OCI-LY7 (cell line): ENCODE data around the gene AKR1C8. TPM values are rescaled to one million over a fixed set of nuclear protein-coding genes. Genes with fewer than 3 reads are reported as not detected.
"Not testable (repeated sequence)": the region's sequence is repeated elsewhere in the genome, so short reads cannot be mapped to it uniquely, and the experiment has no call there.

ENCODE experiments used
- BruUV-seq: library from RNA; stranded (reverse); fragments of 400-500 nt; replicated peaks from 2 replicates; lab custom pipeline; 2021; lab: Mats Ljungman, UMichigan
- CTCF ChIA-PET: fragments of 300-600 bp; sonication (Branson Sonifier 250); formaldehyde crosslinking; loops from one replicate; lab custom pipeline; 2022; ENCODE audit warnings: antibody characterized with exemption; ENCODE audit not compliant: unreplicated experiment; lab: Charles Lee
- POLR2A ChIA-PET: fragments of 300-600 bp; sonication (Branson Sonifier 250); formaldehyde crosslinking; loops from one replicate; lab custom pipeline; 2022; ENCODE audit warnings: antibody characterized with exemption; lab: Charles Lee
- DNase-seq: peaks from one replicate; pipeline ENCODE4 v3.0.0-alpha.2; 2015; ENCODE audit warnings: low spot score
- H2AFZ ChIP-seq: fragments of 200-600 bp; sonication (generic), shearing (Covaris generic); 2 replicates; pipeline ENCODE4 v1.6.1; 2014; ENCODE audit warnings: mild to moderate bottlenecking, antibody characterized with exemption, low read length, moderate library complexity
- H3K27ac ChIP-seq: fragments of 200-600 bp; sonication (generic); 2 replicates; pipeline ENCODE4 v1.5.1; 2014; ENCODE audit warnings: mixed run types, low read depth, mild to moderate bottlenecking, moderate library complexity, low read length, inconsistent platforms; ENCODE audit not compliant: poor library complexity, severe bottlenecking
- H3K36me3 ChIP-seq: fragments of 200-600 bp; sonication (generic); 2 replicates; pipeline ENCODE4 v1.6.1; 2014; ENCODE audit warnings: mild to moderate bottlenecking, antibody characterized with exemption, low read length, moderate library complexity, mixed read lengths; ENCODE audit not compliant: insufficient read depth
- H3K4me1 ChIP-seq: fragments of 200-600 bp; sonication (generic); 2 replicates; pipeline ENCODE4 v1.5.1; 2014; ENCODE audit warnings: mild to moderate bottlenecking, low read length; ENCODE audit not compliant: insufficient read depth, poor library complexity, severe bottlenecking
- H3K4me2 ChIP-seq: fragments of 200-600 bp; sonication (generic); 2 replicates; pipeline ENCODE4 v1.6.1; 2014; ENCODE audit warnings: mild to moderate bottlenecking, low read length
- H3K4me3 ChIP-seq: fragments of 200-600 bp; sonication (generic); 2 replicates; pipeline ENCODE4 v1.5.1; 2014; ENCODE audit warnings: mild to moderate bottlenecking, low read depth, low read length; ENCODE audit not compliant: poor library complexity, severe bottlenecking
- H3K79me2 ChIP-seq: fragments of 200-600 bp; sonication (generic); 2 replicates; pipeline ENCODE4 v1.6.1; 2016; ENCODE audit warnings: low read depth, mild to moderate bottlenecking, low read length, moderate library complexity, mixed read lengths; ENCODE audit not compliant: insufficient read depth
- H3K9me2 ChIP-seq: fragments of 200-600 bp; sonication (generic); 2 replicates; pipeline ENCODE4 v1.6.1; 2016; ENCODE audit warnings: mild to moderate bottlenecking, low read length, mixed read lengths; ENCODE audit not compliant: insufficient read depth
- H3K9me3 ChIP-seq: fragments of 200-600 bp; sonication (generic); 2 replicates; pipeline ENCODE4 v1.6.1; 2014; ENCODE audit warnings: mild to moderate bottlenecking, mixed run types, low read length, mixed read lengths
- H4K20me1 ChIP-seq: fragments of 200-600 bp; sonication (generic); 2 replicates; pipeline ENCODE4 v1.6.1; 2014; ENCODE audit warnings: mild to moderate bottlenecking, antibody characterized with exemption, low read length, moderate library complexity, mixed read lengths; ENCODE audit not compliant: insufficient read depth
- CTCF ChIP-seq: fragments of 200-600 bp; sonication (generic); conservative IDR thresholded peaks from 2 replicates; pipeline ENCODE4 v1.5.1; 2014; ENCODE audit warnings: mild to moderate bottlenecking, antibody characterized with exemption, low read length, moderate library complexity, mixed read lengths
- EZH2phosphoT487 ChIP-seq: fragments of 200-600 bp; sonication (generic); IDR thresholded peaks from 2 replicates; pipeline ENCODE4 v1.6.1; 2018; ENCODE audit warnings: low read depth, borderline replicate concordance, mild to moderate bottlenecking, mixed run types, antibody characterized with exemption, low read length, moderate library complexity, mixed read lengths
- intact Hi-C: fragments of 100-400 bp; cut with micrococcal nuclease; formaldehyde crosslinking; loops from one replicate; pipeline ENCODE4 v1.10.0; 2022; ENCODE audit not compliant: unreplicated experiment
- total RNA-seq, 2 experiments: library from RNA; depleted of rRNA in 1 of 2; stranded (reverse); fragments of >200 nt in 1 of 2; shearing (Covaris generic) in 1 of 2; gene quantifications; 2 replicates each; pipeline ENCODE4 v1.2.3, GENCODE V29; 2014 to 2022

Gene AKR1C8
- total RNA-seq, 2 experiments from 2014 or later, result not detected

- CTCF ChIA-PET, result no interaction called here
- Histone ChIP-seq H3K9me3 (peaks cover 12% of the 10 kb centered on the region; the same call in 1 of the 2 replicates), H3K9me2 (no peaks in the 10 kb centered on the region), H2AFZ (no peak overlapping the region), H3K79me2 (no peaks in the 10 kb centered on the region), H3K4me3 (no peak overlapping the region), H3K27ac (no peak overlapping the region), H3K4me2 (no peak overlapping the region), H4K20me1 (no peaks in the 10 kb centered on the region), H3K4me1 (no peaks in the 10 kb centered on the region), H3K36me3 (no peaks in the 10 kb centered on the region)
- no peak for DNase-seq
- intact Hi-C loops, result no loop called here
- BruUV-seq, result no TSS peak
- POLR2A ChIA-PET, result no interaction called here
- TF ChIP-seq CTCF (no peak), EZH2phosphoT487 (no peak)
These were observed 49.4 kb downstream of the AKR1C8 start for GRCh38 chr10:5135581-5135980.

- no peaks in the 10 kb centered on the region for H3K9me2 ChIP-seq
- BruUV-seq, result no TSS peak
- no peaks in the 10 kb centered on the region for H4K20me1 ChIP-seq
- intact Hi-C loops, result no loop called here
- no peak overlapping the region for H3K4me3 ChIP-seq
- no peaks in the 10 kb centered on the region for H3K9me3 ChIP-seq
- H3K79me2 ChIP-seq, result no peaks in the 10 kb centered on the region
- TF ChIP-seq EZH2phosphoT487, result no peak
- TF ChIP-seq CTCF, result no peak
- no peak overlapping the region for H2AFZ ChIP-seq
- H3K27ac ChIP-seq, result no peak overlapping the region
- no peaks in the 10 kb centered on the region for H3K4me1 ChIP-seq
- DNase-seq, result no peak
- no peaks in the 10 kb centered on the region for H3K36me3 ChIP-seq
- H3K4me2 ChIP-seq, result no peak overlapping the region
- ChIA-PET CTCF (no interaction called here), POLR2A (no interaction called here)
These were observed 59.5 kb downstream of the AKR1C8 start for GRCh38 chr10:5125315-5126044.

GRCh38 chr10:5123886-5124285 lies 61.1 kb downstream of the AKR1C8 start:
- POLR2A ChIA-PET, result no interaction called here
- no TSS peak for BruUV-seq

GRCh38 chr10:5119997-5120396 lies 65.0 kb downstream of the AKR1C8 start:
- H3K9me2 ChIP-seq, BruUV-seq, H3K9me3 ChIP-seq, H3K4me2 ChIP-seq, POLR2A ChIA-PET, H4K20me1 ChIP-seq, H3K79me2 ChIP-seq, H3K4me3 ChIP-seq, H3K27ac ChIP-seq, H3K4me1 ChIP-seq, H3K36me3 ChIP-seq, H2AFZ ChIP-seq, CTCF ChIA-PET, DNase-seq, intact Hi-C loops: not testable (repeated sequence)

More at GRCh38 chr10:5123886-5124285, 61.1 kb downstream of the AKR1C8 start:
- no peak for DNase-seq
- Histone ChIP-seq H2AFZ (no peak overlapping the region), H3K36me3 (no peaks in the 10 kb centered on the region), H3K9me2 (no peaks in the 10 kb centered on the region), H3K4me3 (no peak overlapping the region), H3K4me1 (no peaks in the 10 kb centered on the region), H3K4me2 (no peak overlapping the region), H4K20me1 (no peaks in the 10 kb centered on the region), H3K79me2 (no peaks in the 10 kb centered on the region), H3K9me3 (no peaks in the 10 kb centered on the region), H3K27ac (no peak overlapping the region)
- CTCF ChIA-PET, result no interaction called here
- intact Hi-C loops, result no loop called here
- TF ChIP-seq CTCF (no peak), EZH2phosphoT487 (no peak)
